ENCODE data around the gene SORCS2.

Gene SORCS2

DNA sequence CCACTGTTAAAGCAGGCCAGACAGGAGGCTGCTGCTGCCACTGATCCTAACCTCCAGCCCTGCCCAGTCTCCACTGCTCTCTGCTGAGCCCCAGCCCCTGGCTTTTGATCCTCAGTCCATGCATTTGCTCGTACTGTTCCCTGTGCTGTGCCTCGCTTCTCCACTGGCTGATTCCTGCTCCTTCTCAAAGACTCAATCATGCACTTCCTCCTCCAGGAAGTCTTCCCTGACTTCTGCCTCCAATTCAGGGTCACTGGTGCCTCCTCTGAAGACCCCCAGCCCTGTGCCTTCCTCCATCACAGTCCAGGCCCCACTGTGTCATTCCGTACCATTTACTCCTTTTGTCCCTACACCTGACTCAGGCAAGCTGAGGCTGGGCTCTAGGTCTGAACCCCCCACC lies 473.0 kb downstream of the SORCS2 start:
- H3K27me3 Mint-ChIP-seq (ENCODE audit: low read depth): no peaks in the 10 kb centered on the region
- H3K27ac Mint-ChIP-seq: no peak overlapping the region
- no peaks in the 10 kb centered on the region for H3K36me3 Mint-ChIP-seq (ENCODE audit: low read depth)
- no peaks in the 10 kb centered on the region for H3K4me1 Mint-ChIP-seq (ENCODE audit: low read depth)
- H3K4me3 Mint-ChIP-seq: no peak overlapping the region
- no peaks in the 10 kb centered on the region for H3K9me3 Mint-ChIP-seq

DNA sequence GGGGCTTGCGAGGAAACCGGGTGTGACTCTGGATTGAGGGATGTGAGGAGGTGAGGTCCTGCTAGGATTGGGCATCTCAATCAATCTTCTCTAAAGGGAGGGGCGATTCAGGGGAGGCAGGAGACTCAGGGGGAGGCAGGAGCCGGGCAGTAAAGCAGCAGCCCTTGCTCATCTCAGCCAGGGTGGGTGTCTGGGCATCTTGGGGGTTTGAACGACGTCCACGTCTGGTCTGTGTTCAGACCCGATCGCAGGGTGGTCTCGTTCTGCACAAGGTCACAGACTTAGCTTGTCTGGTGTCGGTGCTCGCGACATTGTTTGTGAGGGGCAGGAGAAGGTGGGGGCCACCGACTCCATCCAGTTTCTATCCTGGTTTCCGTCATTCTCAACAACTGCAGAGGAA lies 473.7 kb downstream of the SORCS2 start:
- H3K27ac Mint-ChIP-seq: no peak overlapping the region
- H3K4me3 Mint-ChIP-seq: no peak overlapping the region
- no peaks in the 10 kb centered on the region for H3K9me3 Mint-ChIP-seq
- H3K36me3 Mint-ChIP-seq (ENCODE audit: low read depth): no peaks in the 10 kb centered on the region
- H3K27me3 Mint-ChIP-seq (ENCODE audit: low read depth): no peaks in the 10 kb centered on the region
- no peaks in the 10 kb centered on the region for H3K4me1 Mint-ChIP-seq (ENCODE audit: low read depth)

GRCh38 chr4:7666744-7667143 lies 474.4 kb downstream of the SORCS2 start:
- peaks cover 6% of the 10 kb centered on the region for H3K27me3 Mint-ChIP-seq (ENCODE audit: low read depth)
- no peak overlapping the region for H3K27ac Mint-ChIP-seq
- H3K9me3 Mint-ChIP-seq: no peaks in the 10 kb centered on the region
- H3K4me1 Mint-ChIP-seq (ENCODE audit: low read depth): no peaks in the 10 kb centered on the region
- no peak overlapping the region for H3K4me3 Mint-ChIP-seq
- no peaks in the 10 kb centered on the region for H3K36me3 Mint-ChIP-seq (ENCODE audit: low read depth)

- H3K36me3 Mint-ChIP-seq (ENCODE audit: low read depth): no peaks in the 10 kb centered on the region
- no peak overlapping the region for H3K4me3 Mint-ChIP-seq
- peaks cover 6% of the 10 kb centered on the region for H3K27me3 Mint-ChIP-seq (ENCODE audit: low read depth)
- no peaks in the 10 kb centered on the region for H3K9me3 Mint-ChIP-seq
- H3K27ac Mint-ChIP-seq: no peak overlapping the region
- no peaks in the 10 kb centered on the region for H3K4me1 Mint-ChIP-seq (ENCODE audit: low read depth)
Measured at GRCh38 chr4:7668271-7668670, 475.9 kb downstream of the SORCS2 start.

DNA sequence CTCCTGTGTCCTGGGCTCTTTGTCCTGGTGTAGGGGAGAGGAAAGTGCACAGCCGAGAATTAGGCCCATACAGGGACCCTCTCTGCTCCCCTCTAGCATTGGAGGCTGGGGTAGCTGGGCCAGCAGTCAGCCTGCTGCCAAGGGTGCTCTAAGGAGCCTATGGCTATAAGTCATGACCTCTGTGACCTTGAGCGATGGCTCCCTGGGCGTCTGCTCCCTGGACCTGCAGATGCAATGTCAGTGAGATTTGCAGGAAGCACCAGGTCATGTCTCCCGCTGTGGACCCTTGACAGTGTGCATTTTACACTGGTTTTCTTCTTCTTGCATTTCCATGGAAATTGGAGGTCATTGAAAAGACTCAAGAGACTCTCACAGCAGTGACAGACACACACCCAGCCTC lies 476.5 kb downstream of the SORCS2 start:
- no peaks in the 10 kb centered on the region for H3K9me3 Mint-ChIP-seq

DNA sequence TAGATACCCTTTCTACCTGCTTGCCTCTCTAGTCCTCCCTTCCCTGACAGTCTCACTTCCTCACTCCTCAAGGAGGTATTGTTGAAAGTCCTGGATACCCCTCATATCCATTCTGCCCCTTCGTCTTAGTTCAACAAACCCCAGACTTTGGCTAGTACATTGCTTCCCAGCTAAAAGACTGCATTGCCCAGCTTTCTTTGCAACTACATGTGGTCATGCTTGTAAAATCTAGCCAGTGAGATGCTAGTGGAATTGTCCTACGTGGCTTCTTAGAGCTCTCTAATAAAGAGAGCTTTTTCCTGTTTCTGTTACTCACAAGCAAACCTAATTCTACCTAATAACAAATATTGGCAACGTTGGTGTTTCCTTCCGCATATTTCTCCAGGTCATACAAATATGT lies 480.3 kb downstream of the SORCS2 start:
- Mint-ChIP-seq H3K4me3 (no peak overlapping the region), H3K27me3 (ENCODE audit: low read depth) (peaks cover 6% of the 10 kb centered on the region), H3K4me1 (ENCODE audit: low read depth) (no peaks in the 10 kb centered on the region), H3K27ac (no peak overlapping the region), H3K9me3 (no peaks in the 10 kb centered on the region), H3K36me3 (ENCODE audit: low read depth) (no peaks in the 10 kb centered on the region)

More for the DNA sequence above, 476.5 kb downstream of the SORCS2 start:
- Mint-ChIP-seq H3K27me3 (ENCODE audit: low read depth) (peaks cover 6% of the 10 kb centered on the region), H3K36me3 (ENCODE audit: low read depth) (no peaks in the 10 kb centered on the region), H3K4me1 (ENCODE audit: low read depth) (no peaks in the 10 kb centered on the region), H3K27ac (no peak overlapping the region), H3K4me3 (no peak overlapping the region)

DNA sequence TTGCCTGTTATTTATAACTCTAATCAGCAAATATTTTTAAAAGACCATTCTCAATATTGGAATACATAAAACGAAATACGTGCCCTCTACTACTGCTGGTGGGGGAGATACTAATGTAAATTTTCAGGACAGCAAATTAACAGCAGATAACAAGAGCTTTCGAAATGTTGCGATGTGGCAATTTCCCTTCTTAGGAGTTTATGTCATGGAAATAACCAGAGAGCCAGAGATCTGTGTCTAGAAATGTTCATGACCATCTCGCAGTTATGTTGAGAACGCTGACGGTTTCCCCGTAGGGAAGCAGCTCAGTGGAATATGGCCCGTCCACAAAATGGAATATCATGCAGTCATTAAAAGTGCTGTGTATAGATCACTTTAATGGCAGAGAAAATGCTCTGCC lies 480.8 kb downstream of the SORCS2 start:
- Mint-ChIP-seq H3K36me3 (ENCODE audit: low read depth) (no peaks in the 10 kb centered on the region), H3K27me3 (ENCODE audit: low read depth) (peaks cover 6% of the 10 kb centered on the region), H3K4me3 (no peak overlapping the region), H3K4me1 (ENCODE audit: low read depth) (no peaks in the 10 kb centered on the region), H3K27ac (no peak overlapping the region), H3K9me3 (no peaks in the 10 kb centered on the region)

- H3K27me3 Mint-ChIP-seq (ENCODE audit: low read depth): peaks cover 6% of the 10 kb centered on the region
- no peaks in the 10 kb centered on the region for H3K9me3 Mint-ChIP-seq
- no peaks in the 10 kb centered on the region for H3K36me3 Mint-ChIP-seq (ENCODE audit: low read depth)
- no peaks in the 10 kb centered on the region for H3K4me1 Mint-ChIP-seq (ENCODE audit: low read depth)
- no peak overlapping the region for H3K27ac Mint-ChIP-seq
- H3K4me3 Mint-ChIP-seq: no peak overlapping the region
Measured at GRCh38 chr4:7674706-7675105, 482.4 kb downstream of the SORCS2 start.

GRCh38 chr4:7675136-7675535 lies 482.8 kb downstream of the SORCS2 start:
- H3K27me3 Mint-ChIP-seq (ENCODE audit: low read depth): peaks cover 6% of the 10 kb centered on the region
- H3K36me3 Mint-ChIP-seq (ENCODE audit: low read depth): no peaks in the 10 kb centered on the region
- no peaks in the 10 kb centered on the region for H3K9me3 Mint-ChIP-seq
- no peak overlapping the region for H3K4me3 Mint-ChIP-seq
- H3K4me1 Mint-ChIP-seq (ENCODE audit: low read depth): no peaks in the 10 kb centered on the region
- no peak overlapping the region for H3K27ac Mint-ChIP-seq

GRCh38 chr4:7675612-7676320 lies 483.4 kb downstream of the SORCS2 start:
- Mint-ChIP-seq H3K9me3 (no peaks in the 10 kb centered on the region), H3K36me3 (ENCODE audit: low read depth) (no peaks in the 10 kb centered on the region), H3K4me3 (no peak overlapping the region), H3K27ac (no peak overlapping the region), H3K27me3 (ENCODE audit: low read depth) (peaks cover 6% of the 10 kb centered on the region), H3K4me1 (ENCODE audit: low read depth) (no peaks in the 10 kb centered on the region)

DNA sequence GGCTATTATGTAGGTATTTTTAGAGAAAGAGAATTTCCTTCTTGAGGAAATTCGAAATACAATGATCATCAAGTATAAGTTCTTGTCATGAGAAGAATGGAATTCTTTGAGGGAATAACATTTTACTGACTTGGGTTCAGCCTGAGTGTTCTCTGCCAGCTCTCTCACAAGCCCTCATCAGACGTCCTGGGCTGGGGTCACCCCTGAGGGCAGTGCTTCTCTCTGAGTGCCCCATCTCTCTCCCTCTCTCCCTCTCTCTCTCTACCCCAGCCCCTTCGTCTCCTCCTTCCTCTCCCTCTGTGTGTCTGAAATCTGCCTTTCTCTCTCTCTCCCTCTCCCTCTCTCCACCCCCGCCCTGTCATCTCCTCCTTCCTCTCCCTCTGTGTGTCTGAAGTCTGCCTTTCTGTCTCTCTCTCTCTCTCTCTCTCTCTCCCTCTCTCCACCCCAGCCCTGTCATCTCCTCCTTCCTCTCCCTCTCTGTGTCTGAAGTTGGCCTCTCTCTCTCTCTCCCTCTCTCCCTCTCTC lies 484.1 kb downstream of the SORCS2 start:
- H3K4me3 Mint-ChIP-seq: no peak overlapping the region
- H3K27ac Mint-ChIP-seq: no peak overlapping the region
- no peaks in the 10 kb centered on the region for H3K36me3 Mint-ChIP-seq (ENCODE audit: low read depth)
- H3K9me3 Mint-ChIP-seq: no peaks in the 10 kb centered on the region
- no peaks in the 10 kb centered on the region for H3K4me1 Mint-ChIP-seq (ENCODE audit: low read depth)
- peaks cover 2% of the 10 kb centered on the region for H3K27me3 Mint-ChIP-seq (ENCODE audit: low read depth)

- Mint-ChIP-seq H3K27ac (no peak overlapping the region), H3K4me1 (ENCODE audit: low read depth) (no peaks in the 10 kb centered on the region), H3K27me3 (ENCODE audit: low read depth) (no peaks in the 10 kb centered on the region), H3K9me3 (no peaks in the 10 kb centered on the region), H3K4me3 (no peak overlapping the region), H3K36me3 (ENCODE audit: low read depth) (no peaks in the 10 kb centered on the region)
Measured at GRCh38 chr4:7677086-7677485, 484.7 kb downstream of the SORCS2 start.

DNA sequence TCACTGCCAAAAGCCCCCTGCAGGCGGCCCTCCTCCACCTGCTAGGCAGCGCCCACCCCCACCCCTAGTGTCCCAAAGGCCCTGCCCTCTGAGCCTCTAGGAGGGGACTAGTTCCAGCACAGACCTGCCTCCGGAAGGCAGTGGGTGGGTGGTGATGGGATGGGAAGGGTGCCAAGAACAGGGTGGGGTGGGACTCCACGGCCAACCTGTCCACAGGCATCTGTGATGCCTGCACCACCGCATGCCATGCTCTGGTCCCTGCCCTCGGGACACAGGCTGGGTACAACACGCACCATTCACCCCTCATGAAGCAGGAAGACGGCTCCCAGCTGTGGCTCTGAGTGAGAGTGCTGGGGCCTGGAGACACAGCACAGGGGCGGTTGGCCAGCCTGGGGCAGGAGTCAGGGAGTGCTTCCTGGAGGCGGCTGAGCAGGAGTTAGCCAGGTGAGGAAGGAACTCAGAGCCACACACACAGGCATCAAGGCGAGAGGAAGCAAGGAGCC lies 485.5 kb downstream of the SORCS2 start:
- H3K4me3 Mint-ChIP-seq: no peak overlapping the region
- H3K36me3 Mint-ChIP-seq (ENCODE audit: low read depth): no peaks in the 10 kb centered on the region
- no peaks in the 10 kb centered on the region for H3K9me3 Mint-ChIP-seq
- no peaks in the 10 kb centered on the region for H3K4me1 Mint-ChIP-seq (ENCODE audit: low read depth)
- no peak overlapping the region for H3K27ac Mint-ChIP-seq
- H3K27me3 Mint-ChIP-seq (ENCODE audit: low read depth): no peaks in the 10 kb centered on the region

DNA sequence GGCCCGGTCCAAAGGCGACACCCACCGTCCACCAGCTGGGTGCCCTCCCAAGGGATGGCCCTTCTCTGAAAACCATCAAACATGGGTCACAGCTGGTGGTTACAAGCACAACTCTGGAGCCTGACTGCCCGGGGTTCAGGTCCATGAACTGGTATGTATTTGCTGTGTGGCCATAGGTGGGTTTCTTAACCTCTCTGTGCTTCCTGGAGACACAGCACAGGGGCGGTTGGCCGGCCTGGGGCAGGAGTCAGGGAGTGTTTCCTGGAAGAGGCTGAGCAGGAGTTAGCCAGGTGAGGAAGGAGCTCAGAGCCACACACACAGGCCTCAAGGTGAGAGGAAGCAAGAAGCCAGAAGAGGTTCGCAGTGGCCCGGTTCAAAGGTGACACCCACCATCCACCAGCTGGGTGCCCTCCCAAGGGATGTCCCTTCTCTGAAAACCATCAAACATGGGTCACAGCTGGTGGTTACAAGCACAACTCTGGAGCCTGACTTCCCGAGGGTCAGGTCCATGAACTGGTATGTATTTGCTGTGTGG lies 486.0 kb downstream of the SORCS2 start:
- Mint-ChIP-seq H3K4me1 (ENCODE audit: low read depth) (no peaks in the 10 kb centered on the region), H3K27ac (no peak overlapping the region), H3K36me3 (ENCODE audit: low read depth) (no peaks in the 10 kb centered on the region), H3K4me3 (no peak overlapping the region), H3K27me3 (ENCODE audit: low read depth) (no peaks in the 10 kb centered on the region), H3K9me3 (no peaks in the 10 kb centered on the region)

DNA sequence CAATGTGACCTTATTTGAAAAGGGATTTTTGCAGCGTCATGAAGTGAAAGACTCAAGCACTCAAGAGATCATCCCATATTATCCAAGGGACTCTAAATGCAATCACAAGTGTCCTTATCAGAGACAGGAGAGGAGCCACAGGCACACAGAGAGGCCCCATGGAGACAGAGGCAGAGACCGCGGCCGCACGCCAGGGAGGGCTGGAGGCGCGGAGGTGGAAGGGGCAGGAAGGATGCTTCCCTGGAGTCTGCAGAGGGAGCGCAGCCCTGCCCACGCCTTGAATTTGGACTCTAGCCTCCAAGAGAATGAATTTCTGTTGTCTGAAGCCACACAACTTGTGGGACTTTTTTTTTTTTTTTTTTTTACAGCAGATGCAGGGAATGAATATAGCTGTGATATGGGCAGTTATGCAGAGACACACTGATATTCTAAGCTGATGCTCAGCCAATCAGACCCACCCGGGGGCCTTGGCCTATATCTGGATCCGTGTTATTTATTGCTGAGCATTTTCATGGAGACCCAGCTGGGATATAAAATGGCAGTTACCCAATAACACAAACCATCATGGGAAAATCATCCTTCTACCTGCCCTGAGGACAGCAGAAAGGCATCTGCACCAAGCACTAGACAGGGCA lies 487.2 kb downstream of the SORCS2 start:
- Mint-ChIP-seq H3K4me3 (no peak overlapping the region), H3K9me3 (no peaks in the 10 kb centered on the region), H3K27me3 (ENCODE audit: low read depth) (no peaks in the 10 kb centered on the region), H3K36me3 (ENCODE audit: low read depth) (no peaks in the 10 kb centered on the region), H3K4me1 (ENCODE audit: low read depth) (no peaks in the 10 kb centered on the region), H3K27ac (no peak overlapping the region)
